IMR-90 (cell line): ENCODE data around the gene LACC1. TPM values are rescaled to one million over a fixed set of nuclear protein-coding genes. Genes with fewer than 3 reads are reported as not detected.

Experiments
- ATAC-seq: fragments of 200-7000 bp; cut with Tn5 transposase; 2 replicates; pipeline ENCODE4 v1.9.1; 2020; ENCODE audit warnings: low read depth, mild to moderate bottlenecking, moderate library complexity
- BruUV-seq: library from RNA; stranded (reverse); fragments of 400-500 nt; replicated peaks from 2 replicates; lab custom pipeline; 2021; lab: Mats Ljungman, UMichigan
- CTCF ChIA-PET: fragments of 300-600 bp; formaldehyde crosslinking; extraction: SDS; loops from one replicate; lab custom pipeline; 2021; ENCODE audit warnings: antibody characterized with exemption; lab: Yijun Ruan, JAX
- POLR2A ChIA-PET: fragments of 300-600 bp; sonication (Branson Sonifier 250); formaldehyde crosslinking; loops from one replicate; lab custom pipeline; 2022; ENCODE audit warnings: antibody characterized with exemption; ENCODE audit not compliant: unreplicated experiment; lab: Charles Lee
- DNase-seq: peaks from one replicate; pipeline ENCODE4 v3.0.0; 2013
- H2AFZ ChIP-seq: replicated peaks from 2 replicates; pipeline ENCODE3; 2013; ENCODE audit warnings: low read length, mild to moderate bottlenecking; ENCODE audit not compliant: poor library complexity
- H2AK5ac ChIP-seq: 2 replicates; pipeline ENCODE4 v1.6.1; 2013; ENCODE audit warnings: low read depth, low read length, inconsistent platforms
- H2AK9ac ChIP-seq: replicated peaks from 2 replicates; pipeline ENCODE3; 2013; ENCODE audit warnings: mild to moderate bottlenecking, low read depth, low read length, moderate library complexity; ENCODE audit not compliant: poor library complexity
- H2BK120ac ChIP-seq: 2 replicates; pipeline ENCODE4 v1.6.1; 2013; ENCODE audit warnings: low read depth, low read length, inconsistent platforms
- H2BK15ac ChIP-seq: 3 replicates; pipeline ENCODE4 v1.6.1; 2013; ENCODE audit warnings: low read depth, low read length, inconsistent platforms
- H2BK20ac ChIP-seq: 2 replicates; pipeline ENCODE4 v1.6.1; 2013; ENCODE audit warnings: low read depth, mild to moderate bottlenecking, inconsistent platforms, low read length, moderate library complexity
- H2BK5ac ChIP-seq: 2 replicates; pipeline ENCODE4 v1.6.1; 2013; ENCODE audit warnings: mild to moderate bottlenecking, low read depth, low read length, inconsistent platforms; ENCODE audit not compliant: poor library complexity, severe bottlenecking
- H3K14ac ChIP-seq: replicated peaks from 2 replicates; pipeline ENCODE4 v1.6.1; 2013; ENCODE audit warnings: low read depth, low read length, inconsistent platforms
- H3K18ac ChIP-seq: 2 replicates; pipeline ENCODE4 v1.6.1; 2013; ENCODE audit warnings: low read depth, low read length, control low read depth
- H3K23ac ChIP-seq: 2 replicates; pipeline ENCODE4 v1.6.1; 2013; ENCODE audit warnings: low read depth, low read length, inconsistent platforms
- H3K27ac ChIP-seq: 2 replicates; pipeline ENCODE4 v1.5.1; 2013; ENCODE audit warnings: mild to moderate bottlenecking, control low read depth, low read length; ENCODE audit not compliant: insufficient read depth
- H3K27me3 ChIP-seq: 2 replicates; pipeline ENCODE4 v1.6.1; 2013; ENCODE audit warnings: low read length; ENCODE audit not compliant: control insufficient read depth, insufficient read depth
- H3K36me3 ChIP-seq: 2 replicates; pipeline ENCODE4 v1.6.1; 2013; ENCODE audit warnings: low read length, mixed read lengths; ENCODE audit not compliant: control insufficient read depth, insufficient read depth
- H3K4ac ChIP-seq: 2 replicates; pipeline ENCODE4 v1.6.1; 2013; ENCODE audit warnings: low read depth, low read length, inconsistent platforms
- H3K4me1 ChIP-seq: 2 replicates; pipeline ENCODE4 v1.6.1; 2013; ENCODE audit warnings: low read length, mixed read lengths; ENCODE audit not compliant: control insufficient read depth, insufficient read depth
- H3K4me2 ChIP-seq: 2 replicates; pipeline ENCODE4 v1.6.1; 2013; ENCODE audit warnings: low read depth, mild to moderate bottlenecking, control low read depth, low read length, moderate library complexity
- H3K4me3 ChIP-seq: 2 replicates; pipeline ENCODE4 v1.5.1; 2013; ENCODE audit warnings: low read depth, mild to moderate bottlenecking, control low read depth, low read length, moderate library complexity; ENCODE audit not compliant: insufficient read depth
- H3K56ac ChIP-seq: 2 replicates; pipeline ENCODE4 v1.6.1; 2013; ENCODE audit warnings: low read length, inconsistent platforms; ENCODE audit not compliant: insufficient read depth; ENCODE audit errors: extremely low read depth
- H3K79me1 ChIP-seq, 2 experiments: 2 replicates each; pipeline ENCODE4 v1.6.1; 2013; ENCODE audit warnings: low read length in 2 of 2, inconsistent platforms in 1 of 2, low read depth in 1 of 2
- H3K9ac ChIP-seq: 2 replicates; pipeline ENCODE4 v1.6.1; 2013; ENCODE audit warnings: low read depth, low read length, control low read depth
- H3K9me1 ChIP-seq: 2 replicates; pipeline ENCODE4 v1.6.1; 2013; ENCODE audit warnings: low read length, inconsistent platforms; ENCODE audit not compliant: insufficient read depth
- H3K9me3 ChIP-seq: 2 replicates; pipeline ENCODE4 v1.6.1; 2013; ENCODE audit warnings: low read length; ENCODE audit not compliant: control insufficient read depth, insufficient read depth
- H4K20me1 ChIP-seq: 2 replicates; pipeline ENCODE4 v1.6.1; 2013; ENCODE audit warnings: low read length, inconsistent platforms; ENCODE audit not compliant: insufficient read depth
- H4K5ac ChIP-seq: 2 replicates; pipeline ENCODE4 v1.6.1; 2013; ENCODE audit warnings: mild to moderate bottlenecking, low read depth, low read length, control low read depth
- H4K8ac ChIP-seq, 2 experiments: 2 replicates each; pipeline ENCODE4 v1.6.1; 2013; ENCODE audit warnings: low read depth in 2 of 2, low read length in 2 of 2, control low read depth in 1 of 2, inconsistent platforms in 1 of 2
- H4K91ac ChIP-seq: 2 replicates; pipeline ENCODE4 v1.6.1; 2013; ENCODE audit warnings: low read depth, low read length, inconsistent platforms; ENCODE audit not compliant: insufficient read depth
- CEBPB ChIP-seq: IDR thresholded peaks from 2 replicates; pipeline ENCODE4 v1.6.1; 2012; ENCODE audit warnings: low read depth, low read length, improper control_type of control experiment
- MAFK ChIP-seq: IDR thresholded peaks from 2 replicates; pipeline ENCODE4 v1.6.1; 2012; ENCODE audit warnings: low read depth, low read length, improper control_type of control experiment
- WGBS, 2 experiments: methylation state at CpG; one replicate each; pipeline versions ENCODE4 v1.1.5 to v1.1.7; 2013; ENCODE audit warnings: missing lambda C conversion rate in 2 of 2; ENCODE audit not compliant: insufficient read length in 1 of 2; ENCODE audit errors: extremely low coverage in 2 of 2; 5-methylcytosine and 5-hydroxymethylcytosine counted together
- dilution Hi-C: fragments of 300-500 bp; cut with HindIII; formaldehyde crosslinking; loops from one replicate; pipeline ENCODE4 v1.14.3; 2018; ENCODE audit warnings: low sequenced_read_pairs; ENCODE audit not compliant: unreplicated experiment
- in situ Hi-C: fragments of 300-500 bp; cut with MboI; formaldehyde crosslinking; loops from 3 replicates; pipeline ENCODE4 v1.14.3; 2019; ENCODE audit warnings: low sequenced_read_pairs, inconsistent platforms, mixed read lengths
- intact Hi-C: fragments of 100-400 bp; cut with micrococcal nuclease; formaldehyde crosslinking; loops from 2 replicates; pipeline ENCODE4 v1.10.0; 2022
- polyA plus RNA-seq, 3 experiments: library from polyadenylated mRNA; depleted of rRNA; stranded (reverse); fragments of >200 nt; gene quantifications; 2 replicates each; pipeline ENCODE4 v1.2.3, GENCODE V29; 2012; ENCODE audit warnings: low replicate concordance in 1 of 3
- total RNA-seq: library from RNA; depleted of rRNA; stranded (reverse); fragments of >200 nt; gene quantifications from 2 replicates; pipeline ENCODE4 v1.2.3, GENCODE V29; 2012

The LACC1 gene
- total and polyA plus RNA-seq, 2 of the 4 experiments (the other 2 are of a cell fraction), result 3.2 to 4.7 TPM

DNA sequence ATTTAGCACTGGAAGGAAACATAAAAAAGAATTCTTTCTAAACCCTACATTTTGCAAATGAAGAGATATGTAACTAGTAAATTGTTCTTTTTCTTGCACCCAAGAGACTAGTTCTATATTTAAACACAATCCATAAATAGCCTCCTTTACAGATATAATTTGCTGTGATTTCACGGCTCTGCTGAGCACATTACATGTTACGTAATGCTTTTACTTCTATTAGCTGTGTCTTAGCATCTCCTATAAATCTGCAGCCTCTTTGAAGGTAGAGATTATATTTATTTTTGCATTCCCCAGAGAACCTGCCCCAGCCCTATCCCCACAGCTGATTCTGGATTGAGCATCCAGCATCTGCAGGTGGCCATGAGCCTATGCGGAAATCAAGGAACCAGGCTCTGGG is 32.2 kb downstream of the LACC1 start:
- no peak overlapping the region for H2BK120ac ChIP-seq
- in situ Hi-C loops, result loop anchor here (25.0 kb wide), 1 partner anchor 1400 kb away; no protein-coding TSS in a partner anchor
- no peak overlapping the region for H3K27ac ChIP-seq
- no peaks in the 10 kb centered on the region for H3K79me1 ChIP-seq
- no peak overlapping the region for H3K56ac ChIP-seq
- peaks cover 8% of the 10 kb centered on the region; the same call in 1 of the 2 replicates for H3K9me1 ChIP-seq
- no peak overlapping the region for H3K4ac ChIP-seq
- no CpG with 5 or more reads among the region's 3 CpGs for WGBS, 2 experiments
- no peak overlapping the region for H2BK5ac ChIP-seq
- no peak overlapping the region for H2BK15ac ChIP-seq
- H2AFZ ChIP-seq, result no peak overlapping the region
- H4K5ac ChIP-seq, result no peak overlapping the region
- no peak overlapping the region for H4K91ac ChIP-seq
- no peak overlapping the region for H3K4me3 ChIP-seq
- H4K20me1 ChIP-seq, result no peaks in the 10 kb centered on the region
- no peak overlapping the region for H3K4me2 ChIP-seq
- no peak overlapping the region for H2AK9ac ChIP-seq
- no peaks in the 10 kb centered on the region for H3K27me3 ChIP-seq
- peaks cover 5% of the 10 kb centered on the region for H3K4me1 ChIP-seq
- no peak overlapping the region for H2BK20ac ChIP-seq
- no peak overlapping the region for H3K23ac ChIP-seq
- intact Hi-C loops, result no loop called here
- no TSS peak for BruUV-seq
- ChIA-PET CTCF (interaction anchor here (0.6 to 1.3 kb wide), 2 partner anchors 17 to 525 kb away, joined by 3 to 4 read pairs; no protein-coding TSS in a partner anchor), POLR2A (no interaction called here)
- no peak for ATAC-seq
- no peaks in the 10 kb centered on the region for H3K9me3 ChIP-seq
- no peaks in the 10 kb centered on the region for H3K36me3 ChIP-seq
- dilution Hi-C loops, result loop anchor here (25.0 kb wide), 1 partner anchor 550 kb away; no protein-coding TSS in a partner anchor
- no peak overlapping the region for H3K14ac ChIP-seq
- DNase-seq, result no peak
- H3K18ac ChIP-seq, result no peak overlapping the region
- H2AK5ac ChIP-seq, result no peak overlapping the region
- no peak overlapping the region for H4K8ac ChIP-seq
- H3K9ac ChIP-seq, result no peak overlapping the region
- TF ChIP-seq MAFK (no peak), CEBPB (peak; percentile 48)
